NT2/D1 (cell line): ENCODE measurements around the gene OR2AT4.
A peak's percentile ranks its signal among the peaks of the same experiment; 100 is the strongest.

Experiments used
- DNase-seq: peaks from one replicate; pipeline ENCODE4 v3.0.0-alpha.2; 2011; ENCODE audit warnings: low read depth, low spot score
- H3K27me3 ChIP-seq: 2 replicates; pipeline ENCODE4 v1.6.0; 2011; ENCODE audit warnings: mild to moderate bottlenecking; ENCODE audit not compliant: insufficient read length, insufficient read depth
- H3K36me3 ChIP-seq: 2 replicates; pipeline ENCODE4 v1.6.1; 2011; ENCODE audit warnings: mild to moderate bottlenecking, low read length, mixed read lengths; ENCODE audit not compliant: insufficient read depth, insufficient read length
- H3K4me1 ChIP-seq: 2 replicates; pipeline ENCODE4 v1.5.1; 2011; ENCODE audit not compliant: insufficient read depth, insufficient read length
- H3K4me3 ChIP-seq: 2 replicates; pipeline ENCODE4 v1.5.1; 2011; ENCODE audit warnings: low read depth; ENCODE audit not compliant: insufficient read length
- H3K9ac ChIP-seq: 2 replicates; pipeline ENCODE4 v1.6.0; 2011; ENCODE audit warnings: low read depth; ENCODE audit not compliant: insufficient read length
- H3K9me3 ChIP-seq: 2 replicates; pipeline ENCODE4 v1.5.1; 2011; ENCODE audit warnings: mild to moderate bottlenecking, low read length; ENCODE audit not compliant: insufficient read depth
- SUZ12 ChIP-seq: IDR thresholded peaks from 2 replicates; pipeline ENCODE4 v1.6.1; 2011; ENCODE audit not compliant: insufficient read length, insufficient read depth; ENCODE audit errors: extremely low read depth
- YY1 ChIP-seq: IDR thresholded peaks from 2 replicates; pipeline ENCODE4 v1.6.1; 2011; ENCODE audit not compliant: insufficient read length, insufficient read depth
- ZNF274 ChIP-seq: IDR thresholded peaks from 2 replicates; pipeline ENCODE4 v1.6.1; 2011; ENCODE audit warnings: mild to moderate bottlenecking, low read depth, low read length

OR2AT4 gene

GRCh38 chr11:75096456-75097172, at the start of gene OR2AT4:
Gene OR2AT4 (minus strand): TSS chr11:75096876.
- Histone ChIP-seq H3K27me3 (no peaks in the 10 kb centered on the region), H3K9me3 (peaks cover 8% of the 10 kb centered on the region), H3K9ac (no peak within 1 kb of the TSS), H3K4me1 (no peaks in the 10 kb centered on the region), H3K36me3 (no peaks in the 10 kb centered on the region), H3K4me3 (no peak within 1 kb of the TSS)
- TF ChIP-seq SUZ12 (no peak), YY1 (no peak), ZNF274 (no peak)
- no peak for DNase-seq

- no peak overlapping the region for H3K4me3 ChIP-seq
- no peaks in the 10 kb centered on the region for H3K9me3 ChIP-seq
- H3K9ac ChIP-seq: no peak overlapping the region
- DNase-seq: no peak
- H3K36me3 ChIP-seq: no peaks in the 10 kb centered on the region
- no peaks in the 10 kb centered on the region for H3K27me3 ChIP-seq
- peaks cover 5% of the 10 kb centered on the region for H3K4me1 ChIP-seq
- TF ChIP-seq YY1: no peak
- no peak for TF ChIP-seq SUZ12
- no peak for TF ChIP-seq ZNF274
Observed at GRCh38 chr11:75145972-75146519, 49.4 kb upstream of the OR2AT4 start.

GRCh38 chr11:75145196-75145971, 48.7 kb upstream of the OR2AT4 start:
- Histone ChIP-seq H3K27me3 (no peaks in the 10 kb centered on the region), H3K4me1 (peaks cover 5% of the 10 kb centered on the region), H3K9ac (no peak overlapping the region), H3K36me3 (no peaks in the 10 kb centered on the region), H3K9me3 (no peaks in the 10 kb centered on the region), H3K4me3 (no peak overlapping the region)
- TF ChIP-seq ZNF274 (no peak), SUZ12 (no peak), YY1 (no peak)
- DNase-seq: no peak

GRCh38 chr11:75144716-75145014, 48.0 kb upstream of the OR2AT4 start:
- Histone ChIP-seq H3K9ac (no peak overlapping the region), H3K4me1 (peaks cover 5% of the 10 kb centered on the region), H3K36me3 (no peaks in the 10 kb centered on the region), H3K9me3 (no peaks in the 10 kb centered on the region), H3K27me3 (no peaks in the 10 kb centered on the region), H3K4me3 (no peak overlapping the region)
- no peak for DNase-seq
- TF ChIP-seq SUZ12: no peak
- TF ChIP-seq YY1: no peak
- TF ChIP-seq ZNF274: no peak

GRCh38 chr11:75143420-75143731, 46.7 kb upstream of the OR2AT4 start:
- no peak overlapping the region for H3K4me3 ChIP-seq
- H3K9ac ChIP-seq: no peak overlapping the region
- peaks cover 5% of the 10 kb centered on the region for H3K4me1 ChIP-seq

GRCh38 chr11:75142714-75143419, 46.2 kb upstream of the OR2AT4 start:
- Histone ChIP-seq H3K36me3 (no peaks in the 10 kb centered on the region), H3K4me3 (no peak overlapping the region), H3K9ac (no peak overlapping the region), H3K27me3 (no peaks in the 10 kb centered on the region), H3K4me1 (peaks cover 5% of the 10 kb centered on the region), H3K9me3 (no peaks in the 10 kb centered on the region)
- peak; percentile 57 for DNase-seq
- TF ChIP-seq ZNF274 (no peak), YY1 (no peak), SUZ12 (no peak)

More at GRCh38 chr11:75143420-75143731, 46.7 kb upstream of the OR2AT4 start:
- H3K27me3 ChIP-seq: no peaks in the 10 kb centered on the region
- DNase-seq: no peak
- no peaks in the 10 kb centered on the region for H3K9me3 ChIP-seq
- no peaks in the 10 kb centered on the region for H3K36me3 ChIP-seq
- no peak for TF ChIP-seq YY1
- TF ChIP-seq SUZ12: no peak
- no peak for TF ChIP-seq ZNF274

- no peaks in the 10 kb centered on the region for H3K36me3 ChIP-seq
- H3K4me1 ChIP-seq: peaks cover 5% of the 10 kb centered on the region
- H3K4me3 ChIP-seq: no peak overlapping the region
- TF ChIP-seq ZNF274: no peak
- TF ChIP-seq SUZ12: no peak
- TF ChIP-seq YY1: no peak
- no peaks in the 10 kb centered on the region for H3K27me3 ChIP-seq
- no peak overlapping the region for H3K9ac ChIP-seq
- no peaks in the 10 kb centered on the region for H3K9me3 ChIP-seq
- no peak for DNase-seq
Observed at GRCh38 chr11:75141166-75141565, 44.5 kb upstream of the OR2AT4 start.
